ENCODE measurements around the gene DAB2IP.

Gene DAB2IP

GRCh38 chr9:121773954-121774714 lies 122.7 kb downstream of the DAB2IP start:
- Histone ChIP-seq H3K4me3 (ENCODE audit: low read depth in 1 of 2, low read length in 2 of 2) (no peak overlapping the region), H3K9me3 (ENCODE audit: control insufficient read depth in 1 of 2, low read length in 2 of 2) (no peaks in the 10 kb centered on the region), H3K9ac (ENCODE audit: low read depth in 1 of 2, low read length in 2 of 2) (no peak overlapping the region), H3K4me1 (ENCODE audit: control insufficient read depth in 1 of 2, insufficient read depth in 2 of 2, low read length in 2 of 2) (no peaks in the 10 kb centered on the region), H3K27ac (ENCODE audit: low read depth, low read length) (no peak overlapping the region), H3K27me3 (ENCODE audit: control insufficient read depth in 1 of 2, insufficient read depth in 2 of 2, low read length in 2 of 2) (no peaks in the 10 kb centered on the region), H3K36me3 (ENCODE audit: control insufficient read depth in 1 of 2, insufficient read depth in 2 of 2, low read length in 2 of 2) (peaks cover 33 to 84% of the 10 kb centered on the region in 2 donors)

- Histone ChIP-seq H3K27ac (ENCODE audit: low read depth, low read length) (no peak overlapping the region), H3K27me3 (ENCODE audit: control insufficient read depth in 1 of 2, insufficient read depth in 2 of 2, low read length in 2 of 2) (no peaks in the 10 kb centered on the region), H3K4me1 (ENCODE audit: control insufficient read depth in 1 of 2, insufficient read depth in 2 of 2, low read length in 2 of 2) (peaks cover 0 to 3% of the 10 kb centered on the region in 2 donors)
Measured at GRCh38 chr9:121774715-121775613, 123.5 kb downstream of the DAB2IP start.

GRCh38 chr9:121776001-121776738 lies 124.7 kb downstream of the DAB2IP start:
- Histone ChIP-seq H3K9me3 (ENCODE audit: control insufficient read depth in 1 of 2, low read length in 2 of 2) (no peaks in the 10 kb centered on the region), H3K4me1 (ENCODE audit: control insufficient read depth in 1 of 2, insufficient read depth in 2 of 2, low read length in 2 of 2) (peaks cover 0 to 3% of the 10 kb centered on the region in 2 donors), H3K36me3 (ENCODE audit: control insufficient read depth in 1 of 2, insufficient read depth in 2 of 2, low read length in 2 of 2) (peaks cover 29 to 82% of the 10 kb centered on the region in 2 donors), H3K9ac (ENCODE audit: low read depth in 1 of 2, low read length in 2 of 2) (no peak overlapping the region), H3K27ac (ENCODE audit: low read depth, low read length) (no peak overlapping the region), H3K4me3 (ENCODE audit: low read depth in 1 of 2, low read length in 2 of 2) (no peak overlapping the region), H3K27me3 (ENCODE audit: control insufficient read depth in 1 of 2, insufficient read depth in 2 of 2, low read length in 2 of 2) (no peaks in the 10 kb centered on the region)

More at GRCh38 chr9:121774715-121775613, 123.5 kb downstream of the DAB2IP start:
- Histone ChIP-seq H3K9ac (ENCODE audit: low read depth in 1 of 2, low read length in 2 of 2) (no peak overlapping the region), H3K9me3 (ENCODE audit: control insufficient read depth in 1 of 2, low read length in 2 of 2) (no peaks in the 10 kb centered on the region), H3K4me3 (ENCODE audit: low read depth in 1 of 2, low read length in 2 of 2) (no peak overlapping the region), H3K36me3 (ENCODE audit: control insufficient read depth in 1 of 2, insufficient read depth in 2 of 2, low read length in 2 of 2) (peaks cover 24 to 83% of the 10 kb centered on the region in 2 donors)

- Histone ChIP-seq H3K4me1 (ENCODE audit: control insufficient read depth in 1 of 2, insufficient read depth in 2 of 2, low read length in 2 of 2) (peaks cover 0 to 3% of the 10 kb centered on the region in 2 donors), H3K27me3 (ENCODE audit: control insufficient read depth in 1 of 2, insufficient read depth in 2 of 2, low read length in 2 of 2) (no peaks in the 10 kb centered on the region), H3K9me3 (ENCODE audit: control insufficient read depth in 1 of 2, low read length in 2 of 2) (no peaks in the 10 kb centered on the region), H3K36me3 (ENCODE audit: control insufficient read depth in 1 of 2, insufficient read depth in 2 of 2, low read length in 2 of 2) (peaks cover 30 to 86% of the 10 kb centered on the region in 2 donors), H3K27ac (ENCODE audit: low read depth, low read length) (no peak overlapping the region), H3K9ac (ENCODE audit: low read depth in 1 of 2, low read length in 2 of 2) (no peak overlapping the region), H3K4me3 (ENCODE audit: low read depth in 1 of 2, low read length in 2 of 2) (no peak overlapping the region)
Measured at GRCh38 chr9:121776739-121777637, 125.6 kb downstream of the DAB2IP start.

GRCh38 chr9:121778252-121779225 lies 127.1 kb downstream of the DAB2IP start:
- Histone ChIP-seq H3K36me3 (ENCODE audit: control insufficient read depth in 1 of 2, insufficient read depth in 2 of 2, low read length in 2 of 2) (peaks cover 27 to 88% of the 10 kb centered on the region in 2 donors), H3K4me1 (ENCODE audit: control insufficient read depth in 1 of 2, insufficient read depth in 2 of 2, low read length in 2 of 2) (peaks cover 0 to 3% of the 10 kb centered on the region in 2 donors), H3K27me3 (ENCODE audit: control insufficient read depth in 1 of 2, insufficient read depth in 2 of 2, low read length in 2 of 2) (no peaks in the 10 kb centered on the region), H3K27ac (ENCODE audit: low read depth, low read length) (no peak overlapping the region), H3K9me3 (ENCODE audit: control insufficient read depth in 1 of 2, low read length in 2 of 2) (no peaks in the 10 kb centered on the region), H3K4me3 (ENCODE audit: low read depth in 1 of 2, low read length in 2 of 2) (no peak overlapping the region), H3K9ac (ENCODE audit: low read depth in 1 of 2, low read length in 2 of 2) (no peak overlapping the region)

GRCh38 chr9:121779381-121780117 lies 128.1 kb downstream of the DAB2IP start:
- H3K9me3 ChIP-seq (ENCODE audit: control insufficient read depth in 1 of 2, low read length in 2 of 2), result no peaks in the 10 kb centered on the region
- H3K4me1 ChIP-seq (ENCODE audit: control insufficient read depth in 1 of 2, insufficient read depth in 2 of 2, low read length in 2 of 2), result peaks cover 0 to 3% of the 10 kb centered on the region in 2 donors
- H3K27me3 ChIP-seq (ENCODE audit: control insufficient read depth in 1 of 2, insufficient read depth in 2 of 2, low read length in 2 of 2), result no peaks in the 10 kb centered on the region
- H3K9ac ChIP-seq (ENCODE audit: low read depth in 1 of 2, low read length in 2 of 2), result no peak overlapping the region
- no peak overlapping the region for H3K4me3 ChIP-seq (ENCODE audit: low read depth in 1 of 2, low read length in 2 of 2)
- H3K36me3 ChIP-seq (ENCODE audit: control insufficient read depth in 1 of 2, insufficient read depth in 2 of 2, low read length in 2 of 2), result peaks cover 27 to 86% of the 10 kb centered on the region in 2 donors
- H3K27ac ChIP-seq (ENCODE audit: low read depth, low read length), result no peak overlapping the region

- Histone ChIP-seq H3K9ac (ENCODE audit: low read depth in 1 of 2, low read length in 2 of 2) (no peak overlapping the region), H3K4me3 (ENCODE audit: low read depth in 1 of 2, low read length in 2 of 2) (no peak overlapping the region), H3K9me3 (ENCODE audit: control insufficient read depth in 1 of 2, low read length in 2 of 2) (no peaks in the 10 kb centered on the region), H3K36me3 (ENCODE audit: control insufficient read depth in 1 of 2, insufficient read depth in 2 of 2, low read length in 2 of 2) (peaks cover 23 to 78% of the 10 kb centered on the region in 2 donors), H3K4me1 (ENCODE audit: control insufficient read depth in 1 of 2, insufficient read depth in 2 of 2, low read length in 2 of 2) (peaks cover 0 to 3% of the 10 kb centered on the region in 2 donors), H3K27ac (ENCODE audit: low read depth, low read length) (no peak overlapping the region), H3K27me3 (ENCODE audit: control insufficient read depth in 1 of 2, insufficient read depth in 2 of 2, low read length in 2 of 2) (no peaks in the 10 kb centered on the region)
Measured at GRCh38 chr9:121780177-121781040, 129.0 kb downstream of the DAB2IP start.

Data from duodenal mucosa (tissue), 2 donors.